Myocyte (in vitro differentiated cells): ENCODE measurements around the gene ZNF792. TPM values are rescaled to one million over a fixed set of nuclear protein-coding genes. Genes with fewer than 3 reads are reported as not detected.
A peak's percentile ranks its signal among the peaks of the same experiment; 100 is the strongest.
"Not testable (repeated sequence)": the region's sequence is repeated elsewhere in the genome, so short reads cannot be mapped to it uniquely, and the experiment has no call there.

ENCODE experiments used
- DNase-seq: peaks from one replicate; pipeline ENCODE4 v3.0.0-alpha.2; 2012; ENCODE audit warnings: low read depth
- total RNA-seq: library from RNA; depleted of rRNA; stranded (reverse); fragments of >200 nt; gene quantifications from 2 replicates; pipeline ENCODE4 v1.2.3, GENCODE V29; 2014

ZNF792 gene
- total RNA-seq, 1 donor from 2014 or later, result 0.96 TPM

- DNase-seq, result no peak
These were observed 8.2 kb upstream of the ZNF792 start for GRCh38 chr19:34972163-34972705.

DNA sequence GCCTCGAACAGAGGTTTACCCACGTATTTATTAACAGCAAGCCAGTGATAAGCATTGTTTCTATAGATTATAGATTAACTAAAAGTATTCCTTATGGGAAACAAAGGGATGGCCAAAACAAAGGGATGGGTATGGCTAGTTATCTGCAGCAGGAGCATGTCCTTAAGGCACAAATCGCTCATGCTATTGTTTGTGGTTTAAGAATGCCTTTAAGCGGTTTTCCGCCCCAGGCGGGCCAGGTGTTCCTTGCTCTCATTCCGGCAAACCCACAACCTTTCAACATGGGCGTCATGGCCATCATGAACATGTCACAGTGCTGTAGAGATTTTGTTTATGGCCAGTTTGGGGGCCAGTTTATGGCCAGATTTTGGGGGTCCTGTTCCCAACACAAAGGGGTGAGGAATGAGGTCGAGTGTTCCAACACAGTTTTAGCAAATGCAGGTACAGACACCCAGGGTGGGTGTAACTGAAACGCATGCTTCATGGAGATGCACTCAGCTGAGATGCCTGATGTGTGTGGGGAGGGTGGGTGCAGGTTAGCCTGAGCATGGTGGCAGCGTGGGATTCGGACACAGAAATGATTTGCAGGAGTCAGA, 6.3 kb upstream of the ZNF792 start:
- not testable (repeated sequence) for DNase-seq

- no peak for DNase-seq
These were observed 5.7 kb upstream of the ZNF792 start for GRCh38 chr19:34969721-34970120.

DNA sequence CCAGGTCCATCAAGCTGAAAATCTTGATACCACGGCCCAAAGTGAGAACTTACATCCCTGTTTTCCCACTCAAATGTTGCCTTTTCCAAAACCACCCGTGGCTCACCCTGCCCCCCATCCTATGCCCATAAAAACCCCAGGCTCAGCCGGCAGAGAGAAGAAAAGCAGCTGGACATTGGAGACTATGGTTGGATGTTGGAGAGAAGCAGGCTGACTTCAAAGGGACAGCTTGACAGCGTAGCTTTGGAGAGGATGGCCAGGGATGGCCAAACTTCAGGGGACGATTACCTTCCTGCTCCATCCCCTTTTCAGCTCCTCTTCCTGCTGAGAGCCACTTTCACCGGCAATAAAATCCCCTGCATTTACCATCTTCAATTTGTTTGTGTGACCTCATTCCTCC, 3.5 kb upstream of the ZNF792 start:
- no peak for DNase-seq

- DNase-seq, result not testable (repeated sequence)
These were observed 1.5 kb upstream of the ZNF792 start for GRCh38 chr19:34965505-34965904.

DNA sequence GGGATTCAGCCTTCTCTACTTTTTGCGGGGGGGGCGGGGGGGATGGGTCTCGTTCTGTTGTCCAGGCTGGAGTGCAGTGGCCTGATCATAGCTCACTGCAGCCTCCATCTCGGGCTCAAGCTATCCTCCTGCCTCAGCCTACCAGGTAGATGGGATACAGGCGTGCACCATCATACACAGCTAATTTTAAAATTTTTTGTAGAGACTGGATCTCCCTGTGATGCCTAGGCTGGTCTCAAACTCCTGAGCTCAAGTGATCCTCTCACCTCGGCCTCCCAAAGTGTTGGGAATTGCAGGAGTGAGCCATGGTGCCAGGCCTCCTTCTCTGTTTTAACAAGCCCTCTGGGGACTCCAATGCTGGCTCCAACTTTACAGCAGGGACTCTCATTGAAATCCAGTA, 569 bp upstream of the ZNF792 start:
- DNase-seq, result no peak

- DNase-seq, result no peak
These were observed 1.1 kb downstream of the ZNF792 start for GRCh38 chr19:34962687-34963572.

DNA sequence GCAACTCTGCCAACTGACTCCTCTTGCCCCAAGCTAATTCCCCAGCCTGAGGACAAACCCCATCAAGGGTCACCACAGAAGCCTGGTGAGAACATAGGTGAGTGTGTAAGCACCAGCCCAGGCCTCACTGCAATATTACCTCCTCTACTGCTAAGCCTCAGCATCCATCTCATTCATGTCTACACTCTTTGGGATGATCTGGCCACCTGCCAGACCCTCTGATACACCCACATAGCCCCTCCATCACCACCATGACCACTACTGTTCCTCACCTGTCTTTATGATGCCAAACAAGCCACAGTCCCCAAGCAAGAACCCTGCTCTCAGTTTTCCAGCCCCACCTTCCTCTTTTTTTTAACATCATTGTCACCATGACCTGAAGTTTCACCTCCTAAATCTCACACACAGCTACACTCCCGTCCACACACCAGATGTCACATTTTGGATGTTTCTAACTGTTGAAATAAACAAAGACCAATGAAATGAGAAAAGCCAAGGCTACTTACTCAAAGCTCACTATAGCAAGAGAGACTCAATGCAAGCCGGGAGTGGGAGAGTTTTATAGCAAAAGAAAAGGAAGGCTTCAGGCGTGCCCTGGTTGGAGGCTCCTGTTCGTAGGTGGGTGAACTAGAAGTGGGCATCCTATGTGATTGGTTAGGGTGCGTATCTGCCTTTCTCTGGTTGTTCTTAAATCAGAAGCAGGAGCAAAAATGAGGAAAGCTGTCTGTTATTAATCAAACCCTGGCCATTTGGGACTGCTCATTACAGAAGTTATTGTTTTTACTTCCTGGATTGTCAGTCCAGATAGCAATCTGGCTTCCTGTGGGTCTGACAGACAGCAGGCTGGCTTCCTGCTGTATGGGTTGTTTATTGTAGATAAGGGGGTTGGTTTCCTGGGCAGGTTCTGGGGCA, 2.0 kb downstream of the ZNF792 start:
- peak; percentile 44 for DNase-seq

GRCh38 chr19:34960940-34961679, 2.9 kb downstream of the ZNF792 start:
- peak; percentile 15 for DNase-seq

GRCh38 chr19:34960103-34960805, 3.8 kb downstream of the ZNF792 start:
- peak; percentile 98 for DNase-seq

- no peak for DNase-seq
These were observed 5.0 kb downstream of the ZNF792 start for GRCh38 chr19:34959021-34959420.

DNA sequence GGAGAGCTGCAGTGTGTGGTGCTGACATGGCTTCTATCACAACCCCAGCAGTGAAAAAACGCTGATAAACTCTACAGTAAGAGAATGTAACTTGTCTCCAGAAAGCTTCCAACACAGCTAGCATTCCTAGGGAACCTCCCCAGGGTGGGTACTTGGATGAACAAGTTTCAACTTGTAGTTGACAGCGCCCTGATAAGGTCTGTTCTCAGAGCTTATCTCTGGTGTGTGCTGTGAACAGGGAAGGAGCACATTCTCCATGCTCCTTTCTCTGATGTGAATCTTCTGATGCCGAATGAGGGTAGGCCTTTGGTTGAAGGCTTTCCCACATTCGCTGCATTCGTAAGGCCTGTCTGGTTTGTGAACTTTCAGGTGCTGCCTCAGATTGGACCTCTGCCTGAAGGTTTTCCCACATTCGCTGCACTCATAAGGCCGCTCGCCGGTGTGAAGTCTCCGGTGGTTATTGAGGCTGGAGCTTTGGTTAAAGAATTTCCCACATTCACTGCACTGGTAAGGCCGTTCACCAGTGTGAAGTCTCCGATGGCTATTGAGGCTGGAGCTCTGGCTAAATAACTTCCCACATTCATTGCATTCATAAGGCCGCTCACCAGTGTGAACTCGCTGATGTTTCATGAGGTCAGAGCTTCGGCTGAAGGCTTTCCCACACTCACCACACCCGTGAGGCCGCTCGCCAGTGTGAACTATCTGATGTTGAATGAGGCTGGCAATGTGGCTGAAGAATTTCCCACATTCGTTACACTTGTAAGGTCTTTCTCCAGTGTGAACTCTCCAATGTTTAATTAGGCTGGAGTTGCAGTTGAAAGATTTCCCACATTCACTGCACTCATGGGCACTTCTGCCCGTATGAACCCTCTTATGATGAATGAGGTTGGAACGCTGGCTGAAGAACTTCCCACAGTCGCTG, 5.9 kb downstream of the ZNF792 start:
- DNase-seq, result no peak

DNA sequence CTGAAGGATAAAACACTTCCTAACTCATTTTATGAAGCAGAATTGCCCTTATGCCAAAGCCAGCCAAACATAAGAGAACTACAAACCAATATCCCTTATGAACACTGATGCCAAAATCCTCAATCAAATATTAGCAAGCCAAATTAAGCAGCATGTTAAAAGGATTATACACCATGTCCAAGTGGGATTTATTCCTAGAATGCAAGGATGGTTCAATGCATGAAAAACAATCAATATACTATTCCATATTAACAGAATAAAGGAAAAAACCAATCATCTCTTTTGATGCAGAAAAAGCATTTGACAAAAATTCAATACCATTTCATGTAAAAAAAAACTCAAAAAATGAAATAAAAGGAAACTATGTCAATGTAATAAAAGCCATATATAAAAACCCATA, 10.9 kb downstream of the ZNF792 start:
- no peak for DNase-seq

- DNase-seq, result no peak
These were observed 20.0 kb downstream of the ZNF792 start for GRCh38 chr19:34943861-34944573.

DNA sequence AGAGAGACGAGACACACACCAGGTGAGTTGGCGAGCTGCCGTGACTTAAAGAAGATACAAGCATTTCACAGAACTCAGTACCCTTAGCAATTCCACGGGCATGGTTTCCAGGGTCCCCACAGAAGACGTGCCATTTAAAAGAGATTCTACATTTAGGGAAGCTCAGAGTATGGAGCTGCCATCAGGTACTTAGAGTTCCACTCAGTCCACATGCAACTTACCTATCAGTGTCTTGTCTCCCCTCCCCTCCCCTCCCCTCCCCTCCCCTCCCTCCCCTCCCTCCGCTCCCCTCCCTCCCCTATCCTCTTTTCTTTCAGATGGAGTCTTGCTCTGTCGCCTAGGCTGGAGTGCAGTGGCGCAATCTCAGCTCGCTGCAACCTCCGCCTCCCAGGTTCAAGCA, 25.1 kb downstream of the ZNF792 start:
- no peak for DNase-seq

GRCh38 chr19:34936184-34936583, 27.8 kb downstream of the ZNF792 start:
- DNase-seq, result no peak

- no peak for DNase-seq
These were observed 31.5 kb downstream of the ZNF792 start for GRCh38 chr19:34932494-34932893.

DNA sequence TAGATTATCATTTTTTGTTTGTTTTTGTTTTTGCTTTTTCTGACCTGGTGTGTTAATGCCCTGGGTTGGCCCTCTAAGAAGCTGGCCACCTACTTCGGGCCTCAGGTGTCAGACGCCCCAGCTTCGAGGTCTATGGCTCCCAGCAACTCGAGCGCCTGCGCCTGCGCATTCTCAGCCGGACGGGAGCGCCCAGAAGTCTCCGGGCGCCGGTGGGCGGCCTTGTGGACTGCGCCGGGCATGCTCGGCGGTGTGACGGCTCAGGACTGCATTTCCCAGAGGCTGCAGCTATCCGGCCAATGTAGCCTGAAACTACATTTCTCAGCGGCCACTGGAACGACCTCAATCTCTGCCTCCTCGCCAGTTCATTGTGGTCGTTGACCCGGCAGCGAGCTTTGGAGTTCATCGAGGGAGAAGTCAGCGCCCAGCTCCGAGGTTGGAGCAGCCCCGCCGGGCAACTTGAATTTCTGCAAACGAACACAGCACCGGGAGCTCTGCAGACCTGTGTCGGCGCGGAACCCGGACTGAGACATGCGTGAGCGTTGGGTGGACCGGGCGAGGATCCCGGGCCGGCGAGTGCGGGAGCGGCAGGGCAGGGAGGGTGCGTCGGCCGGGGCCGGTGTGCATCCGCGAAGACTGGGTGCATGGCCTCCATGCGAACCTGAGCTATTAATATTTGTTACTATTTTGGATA, 37.2 kb downstream of the ZNF792 start, which contains the start of gene ZNF30:
ZNF30 (plus strand) TSS at position 219 of the 691 bp plus-strand sequence. CDS start 3,045 bp downstream, outside the sequence.
- DNase-seq, result peak; percentile 97
